Natural killer cell (primary cell): ENCODE measurements around the gene NCF4. TPM values are rescaled to one million over a fixed set of nuclear protein-coding genes. Genes with fewer than 3 reads are reported as not detected.

ENCODE experiments used
- ATAC-seq, 3 donors: fragments of 150-1000 bp in 2 of 3; fragments of 200-7000 bp in 1 of 3; cut with Tn5 transposase; 1 replicate in 1 of 3; 2 replicates in 2 of 3; pipeline ENCODE4 v1.10.0; 2021; ENCODE audit warnings: mild to moderate bottlenecking in 2 of 3, moderate library complexity in 2 of 3
- DNase-seq, 2 donors: peaks; one replicate each; pipeline versions ENCODE4 v3.0.0 to v3.0.0-alpha.2; 2013 to 2021; ENCODE audit warnings: mixed read lengths in 1 of 2
- H3K27ac ChIP-seq: one replicate; pipeline ENCODE4 v1.5.1; 2013; ENCODE audit warnings: mild to moderate bottlenecking, low read length
- H3K27me3 ChIP-seq: one replicate; pipeline ENCODE4 v1.6.1; 2013; ENCODE audit warnings: low read length; ENCODE audit not compliant: control insufficient read depth, insufficient read depth
- H3K36me3 ChIP-seq: one replicate; pipeline ENCODE4 v1.6.1; 2013; ENCODE audit warnings: low read length; ENCODE audit not compliant: control insufficient read depth, insufficient read depth
- H3K4me1 ChIP-seq: one replicate; pipeline ENCODE4 v1.6.1; 2013; ENCODE audit warnings: low read length; ENCODE audit not compliant: control insufficient read depth, insufficient read depth
- H3K4me3 ChIP-seq: one replicate; pipeline ENCODE4 v1.5.1; 2013; ENCODE audit warnings: low read length
- H3K9me3 ChIP-seq: one replicate; pipeline ENCODE4 v1.6.1; 2013; ENCODE audit warnings: low read length; ENCODE audit not compliant: control insufficient read depth, insufficient read depth
- H3K27ac Mint-ChIP-seq, 2 donors: one replicate each; pipeline ENCODE4 v1.8.0; 2022; ENCODE audit warnings: mild to moderate bottlenecking in 2 of 2, mixed read lengths in 2 of 2, moderate library complexity in 1 of 2
- H3K27me3 Mint-ChIP-seq, 2 donors: one replicate each; pipeline ENCODE4 v1.8.0; 2022; ENCODE audit warnings: low read depth in 2 of 2, mixed read lengths in 2 of 2
- H3K36me3 Mint-ChIP-seq: one replicate; pipeline ENCODE4 v1.8.0; 2022; ENCODE audit warnings: mixed read lengths
- H3K4me1 Mint-ChIP-seq, 2 donors: one replicate each; pipeline ENCODE4 v1.8.0; 2022; ENCODE audit warnings: mixed read lengths in 2 of 2
- H3K4me3 Mint-ChIP-seq: one replicate; pipeline ENCODE4 v1.8.0; 2022; ENCODE audit warnings: mild to moderate bottlenecking, moderate library complexity, mixed read lengths
- H3K9me3 Mint-ChIP-seq, 2 donors: one replicate each; pipeline ENCODE4 v1.8.0; 2022; ENCODE audit warnings: mixed read lengths in 2 of 2
- WGBS: methylation state at CpG from one replicate; pipeline ENCODE4 v1.1.7; 2013; ENCODE audit warnings: missing lambda C conversion rate; ENCODE audit not compliant: insufficient coverage; 5-methylcytosine and 5-hydroxymethylcytosine counted together
- intact Hi-C: fragments of 100-400 bp; cut with micrococcal nuclease; formaldehyde crosslinking; loops from one replicate; pipeline ENCODE4 v1.14.2; 2022
- total RNA-seq, 4 donors: library from RNA; stranded (reverse); fragments of 120-200 nt in 1 of 4; gene quantifications; one replicate each; pipeline versions ENCODE4 v1.2.3 to v1.2.4, GENCODE V29; 2013 to 2022
- TF ChIP-seq, protein P1 (sequence below): fragments of 200-600 bp; IDR thresholded peaks from one replicate; pipeline ENCODE4 v1.8.0; 2022; ENCODE audit warnings: antibody characterized with exemption

The NCF4 gene
- total RNA-seq, 3 donors from 2014 or later (not counting 1 experiment from before 2014, with no cell fraction given): 2.6 to 33.2 (median 3.1) TPM

DNA sequence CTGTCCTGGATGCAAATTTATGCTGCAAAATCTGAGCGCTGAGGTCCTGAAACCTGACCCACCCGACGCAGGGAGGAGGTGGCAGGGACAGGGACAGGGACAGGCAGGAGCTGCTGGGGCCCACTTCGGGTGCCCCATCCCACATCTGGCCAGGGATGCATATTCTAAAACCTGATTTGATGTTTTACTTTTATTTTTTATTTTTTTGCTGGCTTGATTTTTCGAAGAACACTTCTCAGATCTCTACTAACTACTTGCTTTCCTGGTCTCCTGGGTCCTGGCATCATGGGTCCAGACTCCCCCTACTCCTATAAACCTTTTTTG lies 43.3 kb upstream of the NCF4 start:
- ATAC-seq: no peak
- Histone ChIP-seq H3K36me3 (no peaks in the 10 kb centered on the region), H3K4me3 (no peak overlapping the region), H3K4me1 (no peaks in the 10 kb centered on the region), H3K9me3 (no peaks in the 10 kb centered on the region), H3K27me3 (peaks cover 25% of the 10 kb centered on the region), H3K27ac (no peak overlapping the region)
- no peaks in the 10 kb centered on the region for H3K36me3 Mint-ChIP-seq
- intact Hi-C loops: no loop called here
- no peak for DNase-seq
- H3K9me3 Mint-ChIP-seq: no peaks in the 10 kb centered on the region
- H3K4me3 Mint-ChIP-seq: no peak overlapping the region
- H3K4me1 Mint-ChIP-seq: no peaks in the 10 kb centered on the region
- TF ChIP-seq, protein P1, sequence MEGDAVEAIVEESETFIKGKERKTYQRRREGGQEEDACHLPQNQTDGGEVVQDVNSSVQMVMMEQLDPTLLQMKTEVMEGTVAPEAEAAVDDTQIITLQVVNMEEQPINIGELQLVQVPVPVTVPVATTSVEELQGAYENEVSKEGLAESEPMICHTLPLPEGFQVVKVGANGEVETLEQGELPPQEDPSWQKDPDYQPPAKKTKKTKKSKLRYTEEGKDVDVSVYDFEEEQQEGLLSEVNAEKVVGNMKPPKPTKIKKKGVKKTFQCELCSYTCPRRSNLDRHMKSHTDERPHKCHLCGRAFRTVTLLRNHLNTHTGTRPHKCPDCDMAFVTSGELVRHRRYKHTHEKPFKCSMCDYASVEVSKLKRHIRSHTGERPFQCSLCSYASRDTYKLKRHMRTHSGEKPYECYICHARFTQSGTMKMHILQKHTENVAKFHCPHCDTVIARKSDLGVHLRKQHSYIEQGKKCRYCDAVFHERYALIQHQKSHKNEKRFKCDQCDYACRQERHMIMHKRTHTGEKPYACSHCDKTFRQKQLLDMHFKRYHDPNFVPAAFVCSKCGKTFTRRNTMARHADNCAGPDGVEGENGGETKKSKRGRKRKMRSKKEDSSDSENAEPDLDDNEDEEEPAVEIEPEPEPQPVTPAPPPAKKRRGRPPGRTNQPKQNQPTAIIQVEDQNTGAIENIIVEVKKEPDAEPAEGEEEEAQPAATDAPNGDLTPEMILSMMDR: no peak
- H3K27me3 Mint-ChIP-seq: peaks cover 63 to 67% of the 10 kb centered on the region in 2 donors
- no peak overlapping the region for H3K27ac Mint-ChIP-seq
- 41% methylated on average over 4 of the region's 5 CpGs for WGBS

- 84% methylated on average over 6 of the region's 6 CpGs for WGBS
- no peaks in the 10 kb centered on the region for H3K9me3 Mint-ChIP-seq
- ATAC-seq (no peak), DNase-seq (no peak)
- H3K27me3 ChIP-seq: peaks cover 25% of the 10 kb centered on the region
- peaks cover 57 to 61% of the 10 kb centered on the region in 2 donors for H3K27me3 Mint-ChIP-seq
- no peaks in the 10 kb centered on the region for H3K36me3 ChIP-seq
- no peak overlapping the region for H3K4me3 ChIP-seq
- H3K4me1 Mint-ChIP-seq: no peaks in the 10 kb centered on the region
- no peak overlapping the region for H3K4me3 Mint-ChIP-seq
- H3K9me3 ChIP-seq: no peaks in the 10 kb centered on the region
- H3K27ac Mint-ChIP-seq: no peak overlapping the region
- no peak overlapping the region for H3K27ac ChIP-seq
- TF ChIP-seq, protein P1: no peak
- no peaks in the 10 kb centered on the region for H3K36me3 Mint-ChIP-seq
- H3K4me1 ChIP-seq: no peaks in the 10 kb centered on the region
- intact Hi-C loops: no loop called here
Measured at GRCh38 chr22:36818010-36818642, 42.7 kb upstream of the NCF4 start.

DNA sequence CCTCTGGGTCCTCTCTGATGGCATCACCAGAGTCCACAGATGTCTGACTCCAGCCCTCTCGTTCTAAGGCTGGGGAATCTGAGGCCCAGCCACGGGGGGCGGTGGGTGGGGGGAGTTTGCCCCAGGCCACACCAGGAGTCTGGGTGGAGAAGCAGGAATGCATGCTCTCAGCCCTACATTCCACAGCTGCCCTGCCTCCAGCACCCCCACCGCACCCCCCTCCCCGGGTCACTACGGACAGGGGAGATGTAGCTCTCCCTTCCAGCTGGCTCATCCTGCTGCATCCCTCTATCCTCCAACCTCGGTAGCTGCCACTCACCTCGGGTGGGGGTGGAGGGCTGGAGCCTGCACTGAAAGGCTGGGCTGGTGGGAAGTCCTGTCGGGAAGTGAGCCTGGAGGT lies 41.7 kb upstream of the NCF4 start:
- H3K27me3 Mint-ChIP-seq: peaks cover 50 to 51% of the 10 kb centered on the region in 2 donors
- no peaks in the 10 kb centered on the region for H3K36me3 Mint-ChIP-seq
- no peak for ATAC-seq
- no peaks in the 10 kb centered on the region for H3K9me3 Mint-ChIP-seq
- Histone ChIP-seq H3K4me3 (no peak overlapping the region), H3K9me3 (no peaks in the 10 kb centered on the region), H3K27ac (no peak overlapping the region), H3K27me3 (peaks cover 25% of the 10 kb centered on the region), H3K36me3 (no peaks in the 10 kb centered on the region), H3K4me1 (no peaks in the 10 kb centered on the region)
- no peak for DNase-seq
- H3K4me3 Mint-ChIP-seq: no peak overlapping the region
- no peak overlapping the region for H3K27ac Mint-ChIP-seq
- no peaks in the 10 kb centered on the region for H3K4me1 Mint-ChIP-seq
- TF ChIP-seq, protein P1: no peak
- WGBS: 51% methylated on average over 8 of the region's 9 CpGs
- intact Hi-C loops: no loop called here

DNA sequence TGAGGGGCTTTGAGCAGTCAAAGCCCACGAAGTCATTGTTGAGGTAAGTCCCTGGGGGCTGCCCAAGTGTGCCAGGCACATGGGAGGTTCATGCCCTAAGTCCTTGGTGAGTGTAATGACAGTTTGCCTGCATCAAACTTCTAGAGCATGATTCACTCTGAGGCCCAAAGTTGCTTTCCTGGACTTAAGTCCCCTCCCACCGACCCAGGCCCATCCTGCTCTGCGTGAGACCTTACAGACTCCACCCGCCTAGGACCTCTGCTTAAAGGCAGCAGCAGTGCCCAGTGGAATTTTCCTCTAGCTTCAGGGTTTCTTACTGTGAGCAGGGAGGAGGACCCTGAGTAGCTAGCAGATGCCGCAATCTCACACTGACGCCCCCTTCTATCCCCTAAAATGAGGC lies 38.2 kb upstream of the NCF4 start:
- Mint-ChIP-seq H3K27ac (no peak overlapping the region), H3K9me3 (no peaks in the 10 kb centered on the region), H3K4me1 (no peaks in the 10 kb centered on the region), H3K27me3 (peaks cover 34 to 45% of the 10 kb centered on the region in 2 donors), H3K36me3 (no peaks in the 10 kb centered on the region), H3K4me3 (no peak overlapping the region)
- H3K27ac ChIP-seq: no peak overlapping the region
- peaks cover 11% of the 10 kb centered on the region for H3K27me3 ChIP-seq
- ATAC-seq: no peak
- H3K4me1 ChIP-seq: no peaks in the 10 kb centered on the region
- intact Hi-C loops: no loop called here
- no peak overlapping the region for H3K4me3 ChIP-seq
- TF ChIP-seq, protein P1: no peak
- WGBS: 84% methylated on average over 6 of the region's 6 CpGs
- H3K9me3 ChIP-seq: no peaks in the 10 kb centered on the region
- H3K36me3 ChIP-seq: no peaks in the 10 kb centered on the region
- DNase-seq: no peak
